Heart left ventricle (tissue), 16 donors: ENCODE measurements around the gene NPTX1. TPM values are rescaled to one million over a fixed set of nuclear protein-coding genes. Genes with fewer than 3 reads are reported as not detected.

Experiments
- ATAC-seq, 4 donors: fragments of 200-7000 bp; cut with Tn5 transposase; one replicate each; pipeline ENCODE4 v1.9.1; 2020 to 2022; ENCODE audit warnings: moderate library complexity in 4 of 4, mild to moderate bottlenecking in 3 of 4, moderate number of reproducible peaks in 1 of 4
- DNase-seq, 5 donors: peaks; one replicate each; pipeline ENCODE4 v3.0.0-alpha.2; 2020
- H3K27ac ChIP-seq, 12 donors: fragments of 200-600 bp; sonication (generic) in 4 of 12; one replicate each; pipeline versions ENCODE4 v1.5.0 to v1.8.0; 2016 to 2022; ENCODE audit warnings: mild to moderate bottlenecking in 2 of 12
- H3K27me3 ChIP-seq, 9 donors: fragments of 200-600 bp; sonication (generic) in 2 of 9; one replicate each; pipeline versions ENCODE4 v1.5.1 to v1.8.0; 2016 to 2022; ENCODE audit warnings: mild to moderate bottlenecking in 3 of 9
- H3K36me3 ChIP-seq, 9 donors: fragments of 200-600 bp; sonication (generic) in 2 of 9; one replicate each; pipeline versions ENCODE4 v1.5.0 to v1.8.0; 2018 to 2022; ENCODE audit warnings: mild to moderate bottlenecking in 2 of 9
- H3K4me1 ChIP-seq, 12 donors: fragments of 200-600 bp; sonication (generic) in 4 of 12; one replicate each; pipeline versions ENCODE4 v1.5.0 to v1.8.0; 2016 to 2022; ENCODE audit warnings: mild to moderate bottlenecking in 3 of 12
- H3K4me3 ChIP-seq, 12 donors: fragments of 200-600 bp; sonication (generic) in 4 of 12; one replicate each; pipeline versions ENCODE4 v1.5.0 to v1.8.0; 2017 to 2022; ENCODE audit warnings: mild to moderate bottlenecking in 9 of 12, moderate library complexity in 4 of 12
- H3K9me3 ChIP-seq, 12 donors: fragments of 200-600 bp; sonication (generic) in 4 of 12; one replicate each; pipeline versions ENCODE4 v1.5.0 to v1.8.0; 2016 to 2022; ENCODE audit warnings: mild to moderate bottlenecking in 1 of 12
- POLR2A ChIP-seq, 2 donors: fragments of 450-650 bp; IDR thresholded peaks; one replicate each; pipeline ENCODE4 v1.6.1; 2017; ENCODE audit warnings: antibody characterized with exemption in 2 of 2, mild to moderate bottlenecking in 2 of 2, moderate library complexity in 2 of 2
- WGBS, 4 donors: extraction: QIAGEN DNeasy Blood & Tissue Kit in 2 of 4; methylation state at CpG; one replicate each; pipeline versions ENCODE4 v1.1.5 to v1.1.7; 2013 to 2018; 5-methylcytosine and 5-hydroxymethylcytosine counted together
- intact Hi-C, 10 donors: fragments of 100-400 bp; cut with DNase I; formaldehyde crosslinking; loops; one replicate each; pipeline versions ENCODE4 v1.11.1 to v1.14.2; 2022
- polyA plus RNA-seq, 2 donors: library from polyadenylated mRNA; stranded (reverse); fragments of 200-250 nt; gene quantifications; one replicate each; pipeline ENCODE4 v1.2.3, GENCODE V29; 2013
- total RNA-seq, 9 donors: library from RNA; depleted of rRNA in 2 of 9; stranded (reverse); fragments of >200 nt in 2 of 9; fragmentation: NEBNext Ultra II Directional in 3 of 9; extraction: Animal tissue kit (Norgen Biotek cat#: 25700) in 3 of 9; gene quantifications; one replicate each; pipeline versions ENCODE4 v1.1.0 to v1.2.4, GENCODE V29; 2016 to 2023
- TF ChIP-seq, protein P1 (sequence below), 12 donors: fragments of 200-600 bp; sonication (generic) in 4 of 12; IDR thresholded peaks; one replicate each; pipeline versions ENCODE4 v1.5.0 to v1.8.0; 2018 to 2022; ENCODE audit warnings: antibody characterized with exemption in 12 of 12, mild to moderate bottlenecking in 5 of 12
- donor health status: ischemic (EF 13 %, LVEDD 7.1; RV severe dilation, severe dysfunction).
- donor health status: healthy with polysubstance abuse.
- donor health status: DM: no; HTN: yes; CAD: no.
- donor health status: DM: no; HTN: no; CAD: no.
- donor health status: ischemic (EF 25% LVEDD 6.9; RV normal size, moderate dysfunction).
- donor health status: ischemic (EF 25% LVEDD 5.7; RV mildly dilated, moderate dysfunction).
- donor health status: healthy.
- donor health status: DM: yes; HTN: yes; CAD: no.
- donor health status: ischemic (EF 35%, LVEDD 5.7; RV mildly dilated, moderate dysfunction).
- donor health status: nonischemic (EF 11% LVEDD 7.7; RV severe dilation, severe dysfunction).
- donor health status: DM: yes; HTN: yes; CAD: no.
- donor health status: PGD.
- donor health status: ischemic (EF 29% LVEDD 5.4; RV normal size, mild dysfunction).
- donor health status: nonischemic (EF 23%, LVEDD 6.1; RV moderate dilation, normal function).

The NPTX1 gene
- total and polyA plus RNA-seq, 11 donors: 0.01 to 0.58 (median 0.09) TPM; not detected in 7

DNA sequence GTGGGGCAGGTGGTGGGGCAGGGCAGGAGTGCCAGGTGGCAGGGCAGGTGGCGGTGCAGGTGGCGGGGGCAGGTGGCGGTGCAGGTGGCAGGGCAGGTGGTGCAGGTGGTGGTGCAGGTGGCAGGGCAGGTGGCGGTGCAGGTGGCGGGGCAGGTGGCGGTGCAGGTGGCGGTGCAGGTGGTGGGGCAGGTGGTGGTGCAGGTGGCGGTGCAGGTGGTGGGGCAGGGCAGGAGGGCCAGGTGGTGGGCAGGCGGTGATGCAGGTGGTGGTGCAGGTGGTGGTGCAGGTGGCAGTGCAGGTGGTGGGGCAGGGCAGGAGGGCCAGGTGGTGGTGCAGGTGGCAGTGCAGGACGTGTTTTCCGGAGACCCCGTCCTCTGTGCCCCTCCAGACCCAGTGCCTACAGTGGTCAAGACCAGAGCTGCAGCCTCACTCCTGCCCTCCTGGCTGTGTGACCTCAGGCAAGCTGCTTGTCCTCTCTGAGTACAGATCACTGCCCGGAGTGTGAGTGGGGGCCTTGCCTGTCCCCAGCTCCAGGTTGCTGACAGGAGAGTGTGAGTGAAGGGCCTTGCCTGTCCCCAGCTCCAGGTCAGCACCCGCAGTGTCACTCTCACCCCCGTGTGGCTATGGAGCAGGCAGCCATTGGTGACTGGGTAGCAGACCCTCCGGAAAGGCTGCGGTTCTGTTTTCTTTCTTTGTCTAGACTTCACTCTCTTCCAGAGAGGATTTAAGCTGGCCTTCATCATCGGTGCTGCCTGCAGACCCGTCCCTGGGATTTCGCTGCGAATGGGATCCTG is 16.1 kb upstream of the NPTX1 start:
- H3K27ac ChIP-seq: no peak overlapping the region
- no peaks in the 10 kb centered on the region for H3K36me3 ChIP-seq
- DNase-seq (no peak), ATAC-seq (no peak)
- no peaks in the 10 kb centered on the region for H3K4me1 ChIP-seq
- H3K4me3 ChIP-seq: no peak overlapping the region
- peaks cover 0 to 2% (median 0%) of the 10 kb centered on the region in 12 donors for H3K9me3 ChIP-seq
- H3K27me3 ChIP-seq: peaks cover 0 to 40% (median 14%) of the 10 kb centered on the region in 9 donors
- TF ChIP-seq, protein P1, sequence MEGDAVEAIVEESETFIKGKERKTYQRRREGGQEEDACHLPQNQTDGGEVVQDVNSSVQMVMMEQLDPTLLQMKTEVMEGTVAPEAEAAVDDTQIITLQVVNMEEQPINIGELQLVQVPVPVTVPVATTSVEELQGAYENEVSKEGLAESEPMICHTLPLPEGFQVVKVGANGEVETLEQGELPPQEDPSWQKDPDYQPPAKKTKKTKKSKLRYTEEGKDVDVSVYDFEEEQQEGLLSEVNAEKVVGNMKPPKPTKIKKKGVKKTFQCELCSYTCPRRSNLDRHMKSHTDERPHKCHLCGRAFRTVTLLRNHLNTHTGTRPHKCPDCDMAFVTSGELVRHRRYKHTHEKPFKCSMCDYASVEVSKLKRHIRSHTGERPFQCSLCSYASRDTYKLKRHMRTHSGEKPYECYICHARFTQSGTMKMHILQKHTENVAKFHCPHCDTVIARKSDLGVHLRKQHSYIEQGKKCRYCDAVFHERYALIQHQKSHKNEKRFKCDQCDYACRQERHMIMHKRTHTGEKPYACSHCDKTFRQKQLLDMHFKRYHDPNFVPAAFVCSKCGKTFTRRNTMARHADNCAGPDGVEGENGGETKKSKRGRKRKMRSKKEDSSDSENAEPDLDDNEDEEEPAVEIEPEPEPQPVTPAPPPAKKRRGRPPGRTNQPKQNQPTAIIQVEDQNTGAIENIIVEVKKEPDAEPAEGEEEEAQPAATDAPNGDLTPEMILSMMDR (IDR thresholded peaks at IDR 0.05): no peak
- TF ChIP-seq POLR2A (IDR thresholded peaks at IDR 0.05): no peak
- intact Hi-C loops: no loop called here
- 65 to 75% (median 72%) methylated on average over 20 to 21 of the region's 21 CpGs for WGBS, 4 donors

DNA sequence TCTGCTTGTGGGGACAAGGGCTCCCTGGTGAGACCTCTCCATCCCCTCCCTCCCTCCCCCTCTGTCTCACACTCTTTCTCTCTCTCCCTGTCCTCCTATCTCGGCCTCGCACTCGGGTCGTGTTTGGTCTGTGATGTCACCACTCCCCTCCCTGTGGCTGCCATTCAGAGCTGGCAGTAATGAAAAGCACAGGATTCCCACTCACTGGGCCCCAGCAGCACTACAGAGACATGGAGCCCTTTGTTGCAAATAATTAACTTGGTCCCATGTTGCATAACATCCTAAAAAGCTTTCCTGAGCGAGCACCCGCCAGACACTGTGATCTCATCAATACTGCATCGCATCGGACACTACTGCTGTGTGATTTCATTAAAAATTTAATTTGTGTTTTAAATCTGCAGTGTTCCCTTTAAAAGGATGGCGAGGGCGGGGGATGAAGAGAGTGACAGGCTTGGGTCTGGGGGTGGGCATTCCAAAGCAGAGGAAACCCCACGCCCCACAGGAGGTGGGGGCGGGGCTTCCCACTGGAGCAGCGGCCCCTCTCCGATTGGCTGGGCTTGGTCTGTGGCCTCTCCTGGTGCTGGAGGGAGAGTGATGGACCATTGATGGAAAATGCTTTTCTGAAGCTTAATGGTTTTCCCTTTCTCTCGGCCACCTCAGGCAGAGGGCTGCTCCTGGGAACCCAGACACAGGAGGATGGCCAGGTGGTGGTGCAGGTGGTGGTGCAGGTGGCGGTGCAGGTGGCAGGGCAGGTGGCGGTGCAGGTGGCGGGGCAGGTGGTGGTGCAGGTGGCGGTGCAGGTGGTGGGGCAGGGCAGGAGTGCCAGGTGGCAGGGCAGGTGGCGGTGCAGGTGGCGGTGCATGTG is 15.3 kb upstream of the NPTX1 start:
- Histone ChIP-seq H3K27ac (no peak overlapping the region), H3K9me3 (peaks cover 0 to 6% (median 0%) of the 10 kb centered on the region in 12 donors), H3K36me3 (no peaks in the 10 kb centered on the region), H3K4me3 (no peak overlapping the region), H3K27me3 (peaks cover 0 to 48% (median 20%) of the 10 kb centered on the region in 9 donors), H3K4me1 (no peaks in the 10 kb centered on the region)
- no peak for TF ChIP-seq POLR2A (IDR thresholded peaks at IDR 0.05)
- TF ChIP-seq, protein P1 (IDR thresholded peaks at IDR 0.05): no peak
- intact Hi-C loops: no loop called here
- ATAC-seq (no peak), DNase-seq (no peak)
- WGBS, 4 donors: 44 to 46% (median 44%) methylated on average over 19 to 21 of the region's 21 CpGs

DNA sequence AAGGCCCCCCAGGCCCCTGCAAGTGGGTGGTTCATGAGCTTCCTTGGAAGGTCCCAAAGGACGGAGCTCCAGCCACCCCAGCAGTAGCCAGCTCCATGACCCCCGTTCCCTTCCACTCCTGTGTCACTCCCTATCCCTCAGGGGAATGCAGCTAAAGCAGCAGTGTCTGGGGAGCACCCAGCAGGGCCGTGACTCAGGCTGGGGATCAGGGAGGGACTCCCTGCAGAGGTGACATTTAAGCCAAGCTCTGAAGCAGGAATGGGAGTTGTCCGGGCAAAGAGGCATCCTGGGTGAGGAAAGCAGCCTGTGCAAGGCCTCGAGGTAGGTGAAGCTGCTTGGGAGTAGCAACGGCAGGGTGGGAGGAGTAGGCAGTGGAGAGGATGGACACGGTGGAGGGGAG is 11.1 kb upstream of the NPTX1 start:
- DNase-seq (no peak), ATAC-seq (no peak)
- no peak for TF ChIP-seq POLR2A (IDR thresholded peaks at IDR 0.05)
- WGBS, 4 donors: 42 to 49% (median 46%) methylated on average over 7 of the region's 7 CpGs
- H3K27me3 ChIP-seq: peaks cover 0 to 69% (median 31%) of the 10 kb centered on the region in 9 donors
- no peaks in the 10 kb centered on the region for H3K4me1 ChIP-seq
- no peaks in the 10 kb centered on the region for H3K36me3 ChIP-seq
- H3K4me3 ChIP-seq: no peak overlapping the region
- no peak overlapping the region for H3K27ac ChIP-seq
- peaks cover 0 to 6% (median 0%) of the 10 kb centered on the region in 12 donors for H3K9me3 ChIP-seq
- intact Hi-C loops: no loop called here

DNA sequence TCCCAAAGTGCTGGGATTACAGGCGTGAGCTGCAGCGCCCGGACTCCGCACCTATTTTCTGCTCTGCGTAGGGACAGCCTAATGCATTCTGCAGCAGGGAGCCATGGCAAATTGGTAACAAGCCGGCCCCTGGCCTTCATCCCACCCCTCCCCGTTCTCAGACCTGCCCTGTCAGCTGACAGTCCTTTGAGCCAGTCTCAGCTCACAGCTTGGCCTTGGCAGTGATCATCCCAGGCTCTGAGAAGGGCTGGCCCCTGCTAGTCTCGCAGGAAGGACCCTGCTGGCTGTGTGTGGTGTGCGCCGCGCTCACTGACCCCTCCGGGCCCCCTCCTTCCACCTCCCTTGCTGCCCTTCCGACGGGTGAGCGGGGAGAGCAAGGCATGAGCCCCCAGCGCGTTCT is 10.3 kb upstream of the NPTX1 start:
- Histone ChIP-seq H3K27ac (no peak overlapping the region), H3K4me3 (no peak overlapping the region), H3K9me3 (peaks cover 0 to 6% (median 0%) of the 10 kb centered on the region in 12 donors), H3K27me3 (peaks cover 7 to 77% (median 39%) of the 10 kb centered on the region in 9 donors), H3K4me1 (no peaks in the 10 kb centered on the region), H3K36me3 (no peaks in the 10 kb centered on the region)
- no peak for TF ChIP-seq POLR2A (IDR thresholded peaks at IDR 0.05)
- TF ChIP-seq, protein P1 (IDR thresholded peaks at IDR 0.05): no peak
- intact Hi-C loops: no loop called here
- ATAC-seq (no peak), DNase-seq (no peak)
- WGBS, 4 donors: 25 to 48% (median 32%) methylated on average over 6 to 17 of the region's 17 CpGs
